T-helper 2 cell (primary cell): ENCODE data around the gene EVX2.

Experiments used
- DNase-seq, 5 experiments: peaks; one replicate each; pipeline versions ENCODE4 v3.0.0 to v3.0.0-alpha.2; 2012 to 2022

EVX2 gene

GRCh38 chr2:176095421-176095820 lies 11.7 kb upstream of the EVX2 start:
- no peak for DNase-seq

GRCh38 chr2:176094349-176094748 lies 10.6 kb upstream of the EVX2 start:
- no peak for DNase-seq

GRCh38 chr2:176093898-176094249 lies 10.1 kb upstream of the EVX2 start:
- no peak for DNase-seq

GRCh38 chr2:176093145-176093897 lies 9.6 kb upstream of the EVX2 start:
- no peak for DNase-seq

- DNase-seq, result no peak
These were observed 8.7 kb upstream of the EVX2 start, which contains the start of gene HOXD13 for GRCh38 chr2:176092270-176093144. Gene HOXD13, plus strand, starts transcription at chr2:176092721. Its CDS starts 170 bp downstream, at chr2:176092891.

GRCh38 chr2:176091329-176092258 lies 7.8 kb upstream of the EVX2 start:
- no peak for DNase-seq

GRCh38 chr2:176090862-176091261 lies 7.1 kb upstream of the EVX2 start:
- DNase-seq, result no peak

- no peak for DNase-seq
These were observed 6.2 kb upstream of the EVX2 start for GRCh38 chr2:176089843-176090395.

- no peak for DNase-seq
These were observed 5.4 kb upstream of the EVX2 start for GRCh38 chr2:176088937-176089842.

- DNase-seq, result no peak
These were observed 4.5 kb upstream of the EVX2 start for GRCh38 chr2:176088048-176088936.

GRCh38 chr2:176087330-176088047 lies 3.7 kb upstream of the EVX2 start:
- DNase-seq, result no peak

GRCh38 chr2:176085861-176086771 lies 2.4 kb upstream of the EVX2 start:
- no peak for DNase-seq

- DNase-seq, result no peak
These were observed 1.5 kb upstream of the EVX2 start for GRCh38 chr2:176085120-176085788.

GRCh38 chr2:176084611-176085119 lies 903 bp upstream of the EVX2 start:
- DNase-seq, result no peak

- DNase-seq, result no peak
These were observed 674 bp downstream of the EVX2 start for GRCh38 chr2:176082824-176083751.

GRCh38 chr2:176082525-176082823 lies 1.3 kb downstream of the EVX2 start:
- DNase-seq, result no peak
